Hepatocyte (in vitro differentiated cells): Measurements from ENCODE around the gene ARSH. TPM values are rescaled to one million over a fixed set of nuclear protein-coding genes. Genes with fewer than 3 reads are reported as not detected.

Experiments used
- DNase-seq: peaks from one replicate; pipeline ENCODE4 v3.0.0-alpha.2; 2016; ENCODE audit warnings: low spot score
- H2AFZ ChIP-seq: fragments of 200-600 bp; sonication (generic); 2 replicates; pipeline ENCODE4 v1.6.0; 2016; ENCODE audit warnings: antibody characterized with exemption, mild to moderate bottlenecking
- H3K27ac ChIP-seq: fragments of 200-600 bp; sonication (generic); 2 replicates; pipeline ENCODE4 v1.5.1; 2016; ENCODE audit warnings: mild to moderate bottlenecking
- H3K27me3 ChIP-seq: fragments of 200-600 bp; sonication (generic); 2 replicates; pipeline ENCODE4 v1.6.1; 2016
- H3K36me3 ChIP-seq: fragments of 200-600 bp; sonication (generic); replicated peaks from 2 replicates; pipeline ENCODE4 v1.5.1; 2016; ENCODE audit warnings: low read depth; ENCODE audit not compliant: insufficient read depth
- H3K4me1 ChIP-seq: fragments of 200-600 bp; sonication (generic); 2 replicates; pipeline ENCODE4 v1.5.1; 2016; ENCODE audit warnings: mild to moderate bottlenecking, moderate library complexity; ENCODE audit not compliant: insufficient read depth
- H3K4me2 ChIP-seq: fragments of 200-600 bp; sonication (generic); 2 replicates; pipeline ENCODE4 v1.6.0; 2016
- H3K4me3 ChIP-seq: fragments of 200-600 bp; sonication (generic); 2 replicates; pipeline ENCODE4 v1.5.1; 2016; ENCODE audit warnings: mild to moderate bottlenecking
- H3K79me2 ChIP-seq: fragments of 200-600 bp; sonication (generic); 2 replicates; pipeline ENCODE4 v1.6.0; 2017; ENCODE audit warnings: mild to moderate bottlenecking
- H3K9me2 ChIP-seq: fragments of 200-600 bp; sonication (generic); replicated peaks from 2 replicates; pipeline ENCODE4 v1.6.0; 2017; ENCODE audit warnings: mild to moderate bottlenecking; ENCODE audit not compliant: insufficient read depth
- H3K9me3 ChIP-seq: fragments of 200-600 bp; sonication (generic); 2 replicates; pipeline ENCODE4 v1.5.1; 2016; ENCODE audit warnings: low read depth, mild to moderate bottlenecking
- H4K20me1 ChIP-seq: fragments of 200-600 bp; sonication (generic); 2 replicates; pipeline ENCODE4 v1.6.0; 2016; ENCODE audit warnings: mild to moderate bottlenecking; ENCODE audit not compliant: insufficient read depth, poor library complexity, severe bottlenecking
- CTCF ChIP-seq: fragments of 200-600 bp; sonication (generic); IDR thresholded peaks from 2 replicates; pipeline ENCODE4 v1.5.1; 2016; ENCODE audit warnings: antibody characterized with exemption, mild to moderate bottlenecking; ENCODE audit not compliant: poor library complexity
- EZH2 ChIP-seq: fragments of 200-600 bp; sonication (generic); IDR thresholded peaks from 2 replicates; pipeline ENCODE4 v1.6.1; 2016; ENCODE audit warnings: antibody characterized with exemption, mild to moderate bottlenecking, borderline replicate concordance
- EZH2phosphoT487 ChIP-seq: fragments of 200-600 bp; sonication (generic); IDR thresholded peaks from one replicate; pipeline ENCODE4 v1.6.1; 2018; ENCODE audit warnings: antibody characterized with exemption, mild to moderate bottlenecking, low read depth, moderate library complexity; ENCODE audit not compliant: unreplicated experiment, severe bottlenecking
- WGBS: methylation state at CpG from one replicate; pipeline ENCODE4 v1.1.6; 2016; ENCODE audit warnings: low lambda C conversion rate; ENCODE audit errors: missing lambda C conversion rate; 5-methylcytosine and 5-hydroxymethylcytosine counted together
- polyA plus RNA-seq: library from polyadenylated mRNA; unstranded; fragments of >200 nt; fragmentation: Nextera tagmentation; extraction: Ambion mirVana; gene quantifications from 2 replicates; pipeline ENCODE4 v1.2.1, GENCODE V29; 2016
- total RNA-seq: library from RNA; depleted of rRNA; stranded (reverse); fragments of >200 nt; gene quantifications from 2 replicates; pipeline ENCODE4 v1.2.3, GENCODE V29; 2014

The ARSH gene
- total and polyA plus RNA-seq, 2 experiments from 2014 or later: not detected

DNA sequence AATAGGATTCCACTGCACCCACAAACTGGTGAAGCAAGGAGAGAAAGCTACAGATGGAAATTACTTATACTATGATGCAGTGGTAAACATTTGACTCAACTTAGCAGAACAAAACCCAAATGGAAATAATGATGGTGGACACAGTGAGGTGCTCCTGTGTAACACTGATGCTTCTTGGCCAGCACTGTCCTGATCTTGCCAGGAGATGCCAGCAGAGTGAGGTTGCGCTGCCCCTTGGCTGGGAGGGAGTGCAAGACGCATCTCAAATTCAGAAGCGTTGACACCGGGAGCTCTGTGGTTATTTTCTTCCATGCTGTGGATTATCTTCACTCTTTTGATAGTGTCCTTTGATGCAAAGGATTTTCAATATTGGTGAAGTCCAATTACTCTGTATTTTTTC lies 22.0 kb upstream of the ARSH start:
- no peaks in the 10 kb centered on the region for H4K20me1 ChIP-seq
- TF ChIP-seq EZH2 (no peak), EZH2phosphoT487 (no peak), CTCF (no peak)
- no peak overlapping the region for H2AFZ ChIP-seq
- no peak for DNase-seq
- no peaks in the 10 kb centered on the region for H3K9me2 ChIP-seq
- H3K9me3 ChIP-seq: no peaks in the 10 kb centered on the region
- H3K79me2 ChIP-seq: no peaks in the 10 kb centered on the region
- no peak overlapping the region for H3K27ac ChIP-seq
- H3K4me3 ChIP-seq: no peak overlapping the region
- H3K4me1 ChIP-seq: no peaks in the 10 kb centered on the region
- no peaks in the 10 kb centered on the region for H3K36me3 ChIP-seq
- 85% methylated on average over 4 of the region's 4 CpGs for WGBS
- no peaks in the 10 kb centered on the region for H3K27me3 ChIP-seq
- no peak overlapping the region for H3K4me2 ChIP-seq

- H3K4me2 ChIP-seq: no peak overlapping the region
- no peak for TF ChIP-seq EZH2
- no peak overlapping the region for H3K4me3 ChIP-seq
- H3K9me2 ChIP-seq: no peaks in the 10 kb centered on the region
- no peaks in the 10 kb centered on the region for H3K9me3 ChIP-seq
- H3K36me3 ChIP-seq: no peaks in the 10 kb centered on the region
- no peaks in the 10 kb centered on the region for H3K4me1 ChIP-seq
- H3K27ac ChIP-seq: no peak overlapping the region
- WGBS: 86% methylated on average over 2 of the region's 2 CpGs
- no peak overlapping the region for H2AFZ ChIP-seq
- no peak for DNase-seq
- no peaks in the 10 kb centered on the region for H3K79me2 ChIP-seq
- H3K27me3 ChIP-seq: no peaks in the 10 kb centered on the region
- H4K20me1 ChIP-seq: no peaks in the 10 kb centered on the region
Observed at GRCh38 chrX:2989565-2989964, 16.8 kb upstream of the ARSH start.

DNA sequence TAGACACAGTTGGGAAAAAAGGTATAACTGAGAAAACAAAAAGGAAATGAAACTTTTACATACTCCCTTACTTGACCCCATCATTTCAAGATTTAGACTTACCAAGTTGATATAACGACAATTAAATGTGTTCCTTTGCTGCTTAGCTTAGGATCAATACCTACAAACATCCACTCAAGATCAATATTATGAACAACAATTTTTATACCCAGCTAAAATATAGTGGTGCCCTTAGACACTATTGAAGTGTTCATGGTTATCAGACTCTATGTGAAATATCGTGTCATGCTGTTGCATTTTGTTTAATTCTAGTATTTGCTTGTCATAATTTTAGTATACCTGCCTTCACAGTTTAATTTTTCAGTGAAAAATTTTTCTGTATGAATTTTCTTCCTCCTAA lies 4.2 kb downstream of the ARSH start:
- TF ChIP-seq EZH2 (no peak), EZH2phosphoT487 (no peak), CTCF (no peak)
- H3K9me2 ChIP-seq: no peaks in the 10 kb centered on the region
- H3K9me3 ChIP-seq: peaks cover 11% of the 10 kb centered on the region
- no peak overlapping the region for H3K4me2 ChIP-seq
- H4K20me1 ChIP-seq: no peaks in the 10 kb centered on the region
- H3K79me2 ChIP-seq: no peaks in the 10 kb centered on the region
- H2AFZ ChIP-seq: no peak overlapping the region
- H3K36me3 ChIP-seq: no peaks in the 10 kb centered on the region
- no peak overlapping the region for H3K4me3 ChIP-seq
- H3K27ac ChIP-seq: no peak overlapping the region
- no peaks in the 10 kb centered on the region for H3K27me3 ChIP-seq
- H3K4me1 ChIP-seq: no peaks in the 10 kb centered on the region
- 81% methylated on average over 2 of the region's 2 CpGs for WGBS
- DNase-seq: no peak

DNA sequence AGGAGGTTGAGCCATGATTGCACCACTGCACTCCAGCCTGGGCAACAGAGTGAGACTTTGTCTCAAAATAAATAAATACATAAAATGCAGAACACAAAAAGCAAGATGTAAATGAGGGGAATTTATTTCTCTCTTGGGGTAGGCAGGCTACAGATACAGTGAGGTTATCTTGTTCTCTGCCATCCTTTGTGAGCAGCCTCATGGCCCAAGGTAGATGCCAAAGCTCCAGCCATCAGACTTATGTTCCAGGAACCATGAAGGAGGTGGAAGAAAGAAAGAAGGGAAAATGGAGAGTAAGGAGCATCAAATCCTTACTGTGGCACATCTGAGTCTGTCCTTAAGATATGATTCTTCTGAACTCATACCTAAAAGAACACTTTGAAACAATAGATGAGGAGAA lies 11.1 kb downstream of the ARSH start:
- no peak for TF ChIP-seq EZH2
- TF ChIP-seq EZH2phosphoT487: no peak
- no peak for TF ChIP-seq CTCF
- Histone ChIP-seq H3K27me3 (no peaks in the 10 kb centered on the region), H3K36me3 (no peaks in the 10 kb centered on the region), H3K4me2 (no peak overlapping the region), H4K20me1 (no peaks in the 10 kb centered on the region), H3K9me2 (no peaks in the 10 kb centered on the region), H3K79me2 (no peaks in the 10 kb centered on the region), H3K4me3 (no peak overlapping the region), H2AFZ (no peak overlapping the region), H3K4me1 (no peaks in the 10 kb centered on the region), H3K27ac (no peak overlapping the region), H3K9me3 (no peaks in the 10 kb centered on the region)
- no peak for DNase-seq
